ENCODE results near the gene PHKB. TPM values are rescaled to one million over a fixed set of nuclear protein-coding genes. Genes with fewer than 3 reads are reported as not detected.
"Not testable (repeated sequence)": the region's sequence is repeated elsewhere in the genome, so short reads cannot be mapped to it uniquely, and the experiment has no call there.

Gene PHKB
- total RNA-seq, 2 donors from 2014 or later: 22.4 to 28.6 TPM

DNA sequence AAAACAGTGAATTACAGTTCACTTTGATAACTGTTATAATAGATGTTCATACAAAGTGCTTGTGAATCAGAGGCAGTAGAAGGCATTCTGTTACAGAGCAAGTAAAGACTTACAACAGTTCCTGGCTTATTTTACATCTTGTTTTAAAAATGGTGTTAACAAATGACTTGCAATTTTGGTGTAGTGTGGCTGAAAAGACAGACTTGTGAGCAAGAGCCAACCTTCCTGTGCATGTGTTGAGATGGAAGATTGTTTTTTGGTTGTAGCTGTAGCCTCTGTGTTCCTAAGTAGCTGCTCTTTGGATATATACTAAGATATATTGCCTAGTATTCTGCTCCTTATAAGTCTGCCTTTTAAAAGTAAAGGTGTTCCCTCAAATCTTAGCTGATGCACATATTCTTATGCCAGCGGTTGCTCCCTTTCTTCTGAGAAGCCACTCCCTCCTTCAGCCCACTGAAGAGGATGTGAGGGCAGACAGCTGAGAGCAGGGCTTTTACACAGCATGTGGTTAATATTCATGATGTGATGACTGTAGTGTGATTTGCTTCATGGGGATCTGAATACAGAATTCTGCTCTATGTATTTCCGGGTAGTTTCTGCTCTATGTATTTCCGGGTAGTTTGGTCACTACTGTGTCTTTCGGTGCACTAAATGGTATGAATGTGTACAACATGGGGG lies 182.3 kb downstream of the PHKB start:
- DNase-seq (ENCODE audit: low spot score in 2 of 2): no peak
- Mint-ChIP-seq H3K9me3 (no peaks in the 10 kb centered on the region), H3K36me3 (peaks cover 4 to 16% of the 10 kb centered on the region in 2 donors), H3K27ac (no peak overlapping the region)
- no peak for ATAC-seq

DNA sequence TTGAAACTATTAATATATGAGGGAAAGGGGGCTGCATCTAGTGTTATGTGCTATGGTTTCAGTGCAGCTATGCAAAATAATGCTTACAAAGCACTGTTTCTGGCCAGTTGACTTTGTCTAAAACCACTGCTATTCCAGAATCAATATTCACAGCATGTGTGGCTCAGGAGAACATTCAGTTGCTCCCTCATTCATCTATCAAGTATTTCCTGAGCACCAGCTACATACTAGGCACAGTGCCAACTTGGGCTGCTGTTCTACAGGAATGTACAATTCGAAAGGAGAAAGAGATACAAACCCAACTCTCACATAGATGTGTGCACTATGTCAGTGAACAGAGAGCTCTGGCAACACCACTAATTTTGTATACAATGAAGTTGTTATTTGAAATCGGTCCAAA lies 183.0 kb downstream of the PHKB start:
- ATAC-seq (no peak), DNase-seq (ENCODE audit: low spot score in 2 of 2) (no peak)
- H3K27ac Mint-ChIP-seq: no peak overlapping the region
- no peaks in the 10 kb centered on the region for H3K9me3 Mint-ChIP-seq
- H3K36me3 Mint-ChIP-seq: peaks cover 4 to 16% of the 10 kb centered on the region in 2 donors

DNA sequence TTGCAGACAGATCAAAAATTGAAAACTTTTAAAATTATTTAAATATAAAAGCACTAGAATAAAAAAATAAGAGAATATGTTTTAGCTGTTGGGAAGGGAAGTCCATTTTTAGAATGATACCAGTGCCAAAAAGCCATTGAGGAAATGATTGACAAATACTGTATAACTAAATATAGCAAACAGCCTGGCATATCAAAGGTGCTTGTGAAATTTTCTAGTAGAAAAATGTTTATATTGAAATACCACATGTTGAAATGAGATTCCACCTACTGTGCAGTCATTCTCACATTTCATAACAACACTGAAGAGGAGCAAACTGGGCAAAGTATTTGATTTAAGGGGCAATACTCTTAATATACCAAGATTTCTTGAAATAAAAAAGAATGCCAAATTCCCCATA lies 183.5 kb downstream of the PHKB start:
- DNase-seq (ENCODE audit: low spot score in 2 of 2) (no peak), ATAC-seq (no peak)
- Mint-ChIP-seq H3K36me3 (peaks cover 4 to 16% of the 10 kb centered on the region in 2 donors), H3K27ac (no peak overlapping the region), H3K9me3 (no peaks in the 10 kb centered on the region)

DNA sequence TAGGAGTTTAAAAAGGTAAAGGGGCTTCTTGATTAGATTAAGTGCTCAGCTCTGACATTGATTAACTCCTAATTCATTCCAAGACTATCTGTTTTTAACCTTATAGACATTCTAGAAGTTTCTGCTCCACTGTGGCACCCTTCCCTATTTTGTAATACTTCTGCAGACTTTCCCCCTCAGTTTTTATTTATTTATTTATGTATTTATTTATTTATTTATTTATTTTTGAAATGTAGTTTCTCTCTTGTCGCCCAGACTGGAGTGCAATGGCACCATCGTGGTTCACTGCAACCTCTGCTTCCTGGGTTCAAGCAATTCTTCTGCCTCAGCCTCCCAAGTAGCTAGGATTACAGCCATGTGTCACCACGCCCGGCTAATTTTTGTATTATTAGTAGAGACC lies 185.8 kb downstream of the PHKB start:
- DNase-seq (ENCODE audit: low spot score in 2 of 2): no peak
- no peak for ATAC-seq
- no peaks in the 10 kb centered on the region for H3K9me3 Mint-ChIP-seq
- no peak overlapping the region for H3K27ac Mint-ChIP-seq
- peaks cover 4 to 20% of the 10 kb centered on the region in 2 donors for H3K36me3 Mint-ChIP-seq

DNA sequence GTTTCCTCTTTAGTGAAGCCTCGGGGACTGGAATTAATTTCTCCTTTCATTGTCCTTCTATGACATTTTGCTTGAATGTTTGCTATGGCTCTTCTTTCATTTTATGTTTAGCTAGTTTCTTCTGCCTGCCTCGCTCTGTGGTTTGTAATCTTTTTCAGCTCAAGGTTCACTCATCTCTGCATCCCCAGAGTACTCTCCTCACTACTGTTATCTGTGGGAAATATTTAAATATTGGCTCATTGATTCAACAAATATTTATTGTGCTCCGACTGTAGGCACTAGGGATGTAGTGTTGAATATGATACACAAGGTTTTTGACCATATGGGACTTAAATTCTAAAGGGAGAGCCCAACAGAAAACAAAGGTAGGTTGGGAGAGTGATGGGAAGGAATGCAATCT lies 195.9 kb downstream of the PHKB start:
- Mint-ChIP-seq H3K9me3 (no peaks in the 10 kb centered on the region), H3K36me3 (peaks cover 0 to 24% of the 10 kb centered on the region in 2 donors), H3K27ac (no peak overlapping the region)
- ATAC-seq (no peak), DNase-seq (ENCODE audit: low spot score in 2 of 2) (no peak)

DNA sequence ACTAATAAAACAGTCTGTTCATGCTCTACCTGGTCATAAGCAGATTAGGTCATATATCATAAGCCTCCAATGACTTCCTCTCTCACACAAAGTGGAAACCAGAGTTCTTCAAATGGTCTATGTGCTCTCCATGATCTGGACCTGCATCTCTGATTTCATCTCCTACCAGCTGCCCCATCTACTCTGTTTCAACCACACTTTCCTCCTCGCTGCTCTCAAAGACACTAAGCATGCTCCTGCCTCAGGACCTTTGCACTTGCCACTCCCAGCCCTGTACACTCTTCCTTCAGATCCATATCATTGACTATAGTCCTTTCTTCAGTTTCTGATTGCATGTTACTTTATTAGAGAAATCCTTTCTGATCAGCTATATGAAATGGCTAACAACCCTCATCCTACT lies 196.8 kb downstream of the PHKB start:
- no peaks in the 10 kb centered on the region for H3K9me3 Mint-ChIP-seq
- no peak overlapping the region for H3K27ac Mint-ChIP-seq
- ATAC-seq (no peak), DNase-seq (ENCODE audit: low spot score in 2 of 2) (no peak)
- H3K36me3 Mint-ChIP-seq: peaks cover 0 to 24% of the 10 kb centered on the region in 2 donors

DNA sequence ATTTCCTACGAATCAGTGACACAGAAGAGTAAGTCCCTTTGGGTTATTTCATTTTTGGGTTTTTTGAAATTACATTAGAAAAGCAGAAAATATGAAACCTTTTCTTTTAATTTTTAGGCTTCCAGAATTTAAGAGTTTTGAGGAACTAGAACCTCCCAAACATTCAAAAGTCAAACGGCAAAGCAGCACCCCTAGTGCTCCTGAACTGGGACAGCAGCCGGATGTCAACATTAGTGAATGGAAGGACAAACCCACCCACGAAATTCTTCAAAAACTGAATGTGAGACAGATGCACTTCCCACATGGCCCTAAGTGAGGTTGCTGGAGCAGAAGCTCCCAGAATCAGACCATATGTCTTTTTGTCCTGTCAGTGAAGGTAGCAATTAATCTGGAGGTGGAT lies 199.4 kb downstream of the PHKB start:
- no peak for ATAC-seq
- DNase-seq (ENCODE audit: low spot score in 2 of 2): no peak
- Mint-ChIP-seq H3K9me3 (no peaks in the 10 kb centered on the region), H3K36me3 (peaks cover 0 to 18% of the 10 kb centered on the region in 2 donors), H3K27ac (no peak overlapping the region)

DNA sequence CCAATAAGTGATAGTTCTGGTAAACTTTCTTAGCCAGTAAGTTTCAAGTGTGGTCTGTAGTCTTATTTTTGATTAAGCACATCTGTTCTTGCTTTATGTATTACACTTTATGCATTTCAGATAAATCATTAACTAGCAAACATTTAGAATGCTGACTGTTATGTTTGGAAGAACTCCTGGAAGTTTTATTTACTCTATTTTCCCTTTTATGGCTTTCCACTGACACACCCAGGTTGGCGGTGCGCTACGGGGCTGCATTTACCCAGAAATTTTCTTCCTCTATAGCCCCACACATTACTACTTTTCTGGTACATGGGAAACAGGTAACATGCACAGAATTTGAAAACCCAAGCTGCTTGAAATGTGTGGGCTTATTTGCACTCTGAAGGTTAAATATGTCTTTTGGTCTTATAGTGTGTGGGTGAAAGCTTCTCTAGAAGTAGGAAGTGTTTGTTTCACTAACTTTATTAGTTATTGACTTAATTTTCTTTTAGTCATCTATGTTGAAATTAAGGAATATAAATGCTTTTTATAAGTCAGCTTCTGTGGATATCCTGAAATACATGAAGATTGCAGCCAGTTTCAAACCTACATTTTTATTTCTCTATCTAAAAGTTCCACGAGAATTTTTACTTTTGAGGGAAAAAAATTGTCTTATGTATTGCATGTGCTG lies 203.7 kb downstream of the PHKB start:
- Mint-ChIP-seq H3K27ac (no peak overlapping the region), H3K9me3 (no peaks in the 10 kb centered on the region), H3K36me3 (peaks cover 0 to 15% of the 10 kb centered on the region in 2 donors)
- ATAC-seq: no peak
- DNase-seq (ENCODE audit: low spot score in 2 of 2): no peak

DNA sequence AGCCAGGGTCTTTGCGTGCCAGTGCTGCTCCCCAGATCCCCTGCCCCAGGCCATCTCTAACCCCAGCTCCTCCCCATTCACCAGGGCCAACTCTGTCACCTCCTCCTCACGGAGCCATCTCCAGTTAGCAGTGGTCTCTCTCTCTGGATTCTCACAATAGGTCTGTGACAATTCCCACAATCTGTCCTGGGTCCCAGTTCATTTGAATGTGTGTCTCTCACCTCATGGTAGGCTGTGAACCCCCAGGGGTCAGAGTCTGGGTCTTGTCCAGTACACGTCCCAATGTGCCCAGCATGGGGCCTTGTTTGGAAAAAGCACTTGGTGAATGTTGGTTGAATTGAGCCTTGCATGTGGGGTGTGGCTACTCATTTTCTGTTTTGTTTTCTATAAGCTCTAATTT lies 205.3 kb downstream of the PHKB start:
- ATAC-seq: no peak
- Mint-ChIP-seq H3K36me3 (peaks cover 0 to 15% of the 10 kb centered on the region in 2 donors), H3K27ac (no peak overlapping the region), H3K9me3 (no peaks in the 10 kb centered on the region)
- DNase-seq (ENCODE audit: low spot score in 2 of 2): no peak

DNA sequence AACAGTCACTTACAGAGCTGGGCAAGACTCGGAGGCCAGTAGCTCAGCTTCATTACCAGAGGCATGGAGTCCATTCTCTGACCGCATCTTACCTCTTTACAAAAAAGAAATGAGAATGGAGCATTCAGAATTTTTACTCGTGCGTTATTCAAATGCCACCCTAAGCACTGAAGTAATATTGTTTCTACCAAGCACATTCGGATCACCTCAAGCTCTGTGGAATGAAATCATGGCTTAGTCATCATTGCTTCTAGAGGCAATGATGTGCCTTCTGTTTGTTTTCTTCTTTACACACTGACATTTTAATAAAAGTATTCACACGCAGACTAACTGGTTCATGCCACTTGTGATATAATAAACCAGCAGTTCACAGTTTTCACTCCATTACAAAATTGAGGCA lies 206.8 kb downstream of the PHKB start:
- Mint-ChIP-seq H3K36me3 (peaks cover 0 to 15% of the 10 kb centered on the region in 2 donors), H3K9me3 (no peaks in the 10 kb centered on the region), H3K27ac (peak overlapping the region in 1 of 2 donors; percentile 66)
- ATAC-seq (no peak), DNase-seq (ENCODE audit: low spot score in 2 of 2) (no peak)

DNA sequence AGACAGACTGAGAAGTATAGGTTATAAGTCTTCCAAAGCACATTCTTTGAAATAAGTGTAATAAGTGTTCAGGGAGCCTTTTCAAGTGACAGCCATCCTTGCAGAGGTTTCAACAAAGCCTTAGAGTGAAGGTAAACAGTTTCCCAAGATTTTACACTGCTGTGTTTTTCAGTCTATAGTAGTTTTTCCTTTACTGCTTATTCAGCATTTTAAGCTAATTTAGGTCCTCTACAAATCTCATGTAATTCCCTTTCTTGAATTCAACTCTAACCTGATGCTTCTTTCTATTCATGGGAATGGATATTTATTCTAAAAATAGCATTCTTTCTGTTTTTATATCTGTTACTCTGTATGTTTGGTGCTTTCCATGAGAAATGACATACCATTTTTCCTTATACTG lies 211.3 kb downstream of the PHKB start:
- peaks cover 4 to 5% of the 10 kb centered on the region in 2 donors for H3K9me3 Mint-ChIP-seq
- peaks cover 24 to 32% of the 10 kb centered on the region in 2 donors for H3K36me3 Mint-ChIP-seq
- ATAC-seq: no peak
- H3K27ac Mint-ChIP-seq: no peak overlapping the region
- DNase-seq (ENCODE audit: low spot score in 2 of 2): no peak

DNA sequence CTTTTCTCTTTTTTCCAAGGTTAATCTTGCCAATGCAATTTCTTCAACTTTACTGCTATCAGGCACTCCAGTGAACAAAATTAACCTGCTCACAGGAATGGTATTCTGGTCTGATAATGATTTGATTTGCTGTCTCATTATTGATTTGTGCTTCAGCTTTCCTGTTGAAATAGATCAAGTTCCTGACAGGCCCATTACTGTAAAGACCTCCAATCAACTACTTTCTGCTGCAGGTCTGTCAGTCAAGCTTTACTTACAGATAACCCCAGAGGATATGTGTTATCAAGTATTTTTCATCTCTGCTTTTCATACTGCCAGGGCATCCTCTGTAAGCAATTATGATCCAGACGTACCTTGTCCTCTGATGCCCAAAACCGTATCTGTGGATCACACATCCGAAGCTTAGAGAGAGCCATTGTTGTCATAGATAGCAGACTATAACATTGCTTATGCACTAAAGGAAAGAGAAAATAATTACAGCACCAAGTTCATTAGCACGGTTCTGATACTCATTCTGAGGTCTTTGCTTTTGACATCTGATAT lies 215.6 kb downstream of the PHKB start:
- Mint-ChIP-seq H3K27ac (no peak overlapping the region), H3K36me3 (peaks cover 30 to 36% of the 10 kb centered on the region in 2 donors), H3K9me3 (peaks cover 10% of the 10 kb centered on the region in 2 donors)
- no peak for DNase-seq (ENCODE audit: low spot score in 2 of 2)
- no peak for ATAC-seq

DNA sequence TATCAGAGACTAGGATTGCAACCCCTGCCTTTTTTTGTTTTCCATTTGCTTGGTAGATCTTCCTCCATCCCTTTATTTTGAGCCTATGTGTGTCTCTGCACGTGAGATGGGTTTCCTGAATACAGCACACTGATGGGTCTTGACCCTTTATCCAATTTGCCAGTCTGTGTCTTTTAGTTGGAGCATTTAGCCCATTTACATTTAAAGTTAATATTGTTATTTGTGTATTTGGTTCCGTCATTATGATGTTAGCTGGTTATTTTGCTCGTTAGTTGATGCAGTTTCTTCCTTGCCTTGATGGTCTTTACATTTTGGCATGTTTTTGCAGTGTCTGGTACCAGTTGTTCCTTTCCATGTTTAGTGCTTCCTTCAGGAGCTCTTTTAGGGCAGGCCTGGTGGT lies 220.4 kb downstream of the PHKB start:
- H3K9me3 Mint-ChIP-seq; DNase-seq (ENCODE audit: low spot score in 2 of 2); H3K27ac Mint-ChIP-seq; ATAC-seq: not testable (repeated sequence)
- H3K36me3 Mint-ChIP-seq: peaks cover 27 to 31% of the 10 kb centered on the region in 2 donors

DNA sequence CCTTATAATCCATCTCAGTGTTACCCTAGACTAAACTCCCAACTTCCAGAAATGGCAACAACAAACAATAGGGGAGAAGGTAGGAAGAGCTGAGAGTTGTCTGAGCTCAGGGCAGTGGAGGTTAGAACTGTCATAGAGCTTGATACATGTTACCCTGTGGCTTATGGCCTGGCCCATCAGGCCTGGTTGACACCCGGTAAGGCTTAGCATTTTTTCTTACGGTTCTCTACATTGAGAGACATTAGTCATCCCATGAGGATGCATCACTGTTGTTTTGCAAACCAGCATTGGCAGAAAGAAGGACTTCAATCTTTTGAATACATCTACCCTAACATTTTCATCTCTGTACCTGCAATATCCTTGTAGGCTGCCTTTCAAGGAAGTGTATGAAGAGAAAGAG lies 226.6 kb downstream of the PHKB start:
- ATAC-seq (peak in 1 of 2 donors; percentile 38), DNase-seq (ENCODE audit: low spot score in 2 of 2) (no peak)
- Mint-ChIP-seq H3K9me3 (no peaks in the 10 kb centered on the region), H3K36me3 (peaks cover 15 to 25% of the 10 kb centered on the region in 2 donors), H3K27ac (peak overlapping the region in 1 of 2 donors; percentile 32)

DNA sequence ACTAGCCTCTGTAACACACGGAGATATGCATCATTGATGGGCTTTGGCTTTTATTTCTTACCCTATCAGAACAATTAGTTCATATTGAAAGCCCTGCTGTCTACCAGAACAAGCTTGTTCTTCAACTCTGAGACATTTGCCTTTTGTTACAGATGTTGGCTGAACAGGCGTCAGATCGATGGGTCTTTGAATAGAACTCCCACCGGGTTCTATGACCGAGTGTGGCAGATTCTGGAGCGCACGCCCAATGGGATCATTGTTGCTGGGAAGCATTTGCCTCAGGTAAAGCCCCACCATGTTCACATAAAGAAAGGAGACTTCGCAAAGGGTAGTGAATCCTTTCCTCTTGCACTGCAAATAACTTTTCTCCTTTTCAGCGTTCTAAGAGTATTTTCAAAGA lies 232.1 kb downstream of the PHKB start:
- no peak overlapping the region for H3K27ac Mint-ChIP-seq
- no peak for ATAC-seq
- peaks cover 35 to 40% of the 10 kb centered on the region in 2 donors for H3K36me3 Mint-ChIP-seq
- H3K9me3 Mint-ChIP-seq: no peaks in the 10 kb centered on the region
- DNase-seq (ENCODE audit: low spot score in 2 of 2): no peak

DNA sequence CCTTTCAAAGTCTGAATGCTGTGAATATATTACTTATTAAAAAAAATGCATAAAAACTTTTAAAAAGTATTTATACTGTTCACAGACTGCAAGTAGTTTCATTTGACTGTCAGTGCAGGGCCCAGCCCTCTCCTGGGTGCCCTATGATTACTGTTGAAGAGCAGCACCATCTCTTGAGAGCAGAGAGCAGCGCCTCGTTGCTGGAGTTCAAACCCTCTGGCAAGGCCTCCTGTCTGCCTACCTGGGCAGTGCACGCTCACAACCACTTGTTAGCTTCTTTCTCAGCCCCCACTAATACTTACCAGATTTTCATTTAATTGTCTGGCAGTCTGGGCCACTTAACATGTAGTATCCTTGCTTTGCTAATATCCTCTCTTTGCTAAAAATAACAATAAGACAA lies 233.4 kb downstream of the PHKB start:
- Mint-ChIP-seq H3K9me3 (peaks cover 0 to 6% of the 10 kb centered on the region in 2 donors), H3K27ac (no peak overlapping the region), H3K36me3 (peaks cover 42 to 52% of the 10 kb centered on the region in 2 donors)
- DNase-seq (ENCODE audit: low spot score in 2 of 2) (no peak), ATAC-seq (no peak)

DNA sequence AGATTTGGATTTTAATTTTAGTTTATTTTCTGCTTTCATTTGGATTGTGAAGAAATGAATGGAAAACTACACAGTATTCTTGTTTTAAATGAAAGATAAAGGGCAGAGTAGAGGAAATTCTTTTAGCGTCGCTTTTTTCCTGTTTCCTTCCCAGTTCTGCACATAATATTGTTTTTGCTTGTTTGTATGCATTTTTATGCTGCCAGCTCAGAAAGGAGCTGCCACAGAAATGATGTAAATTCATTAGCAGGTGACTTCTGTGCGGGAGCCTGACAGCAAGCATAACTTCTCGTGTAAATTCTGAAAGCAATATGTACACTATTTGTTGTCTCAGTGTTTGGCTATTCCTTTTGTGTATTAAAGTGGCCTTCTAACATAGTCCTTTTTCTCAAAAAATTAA lies 234.6 kb downstream of the PHKB start:
- no peak for ATAC-seq
- DNase-seq (ENCODE audit: low spot score in 2 of 2): no peak
- no peak overlapping the region for H3K27ac Mint-ChIP-seq
- peaks cover 38 to 48% of the 10 kb centered on the region in 2 donors for H3K36me3 Mint-ChIP-seq
- peaks cover 2 to 7% of the 10 kb centered on the region in 2 donors for H3K9me3 Mint-ChIP-seq

DNA sequence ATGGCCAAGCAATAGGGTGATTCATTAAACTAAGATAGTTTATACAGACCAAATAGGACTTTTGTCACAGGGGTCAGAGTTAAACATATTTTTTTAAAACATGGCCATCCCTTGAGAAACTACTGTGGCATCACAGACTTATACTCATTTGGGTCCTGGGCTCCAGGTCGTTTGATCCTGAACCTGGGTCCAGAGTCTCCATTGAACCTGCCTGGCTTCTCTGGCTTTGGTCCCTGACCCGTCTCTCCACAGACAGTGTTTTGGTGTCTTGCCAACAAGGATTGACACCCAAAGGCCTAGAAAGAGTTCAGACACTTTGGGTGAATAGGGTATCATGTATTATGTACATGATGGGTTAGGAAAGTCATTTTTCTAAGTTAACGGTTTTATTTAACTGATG lies 236.7 kb downstream of the PHKB start:
- ATAC-seq (no peak), DNase-seq (ENCODE audit: low spot score in 2 of 2) (no peak)
- H3K27ac Mint-ChIP-seq: no peak overlapping the region
- H3K9me3 Mint-ChIP-seq: peaks cover 5 to 16% of the 10 kb centered on the region in 2 donors
- H3K36me3 Mint-ChIP-seq: peaks cover 38 to 44% of the 10 kb centered on the region in 2 donors

All from activated naive CD4-positive, alpha-beta T cell treated with anti-CD3 and anti-CD28 coated beads, Interleukin-2, amount 50 U/mL, for 72 hours (primary cell).